DOHH2 (cell line): ENCODE data around the gene NIFK.

Source experiments
- H3F3A ChIP-seq: fragments of 200-600 bp; sonication (generic), shearing (Covaris generic); 2 replicates; pipeline ENCODE4 v1.6.0; 2016; ENCODE audit warnings: antibody characterized with exemption, mild to moderate bottlenecking; ENCODE audit not compliant: control insufficient read depth, insufficient read depth
- H3K27ac ChIP-seq: fragments of 200-600 bp; sonication (generic); 2 replicates; pipeline ENCODE4 v1.5.1; 2014; ENCODE audit warnings: low read depth, mild to moderate bottlenecking, low read length, moderate library complexity
- H3K27me3 ChIP-seq: fragments of 200-600 bp; sonication (generic); 2 replicates; pipeline ENCODE4 v1.6.1; 2014; ENCODE audit warnings: mild to moderate bottlenecking, low read length, mixed read lengths; ENCODE audit not compliant: control insufficient read depth
- H3K36me3 ChIP-seq: fragments of 200-600 bp; sonication (generic); 2 replicates; pipeline ENCODE4 v1.6.1; 2014; ENCODE audit warnings: mild to moderate bottlenecking, low read length, moderate library complexity, mixed read lengths; ENCODE audit not compliant: control insufficient read depth
- H3K4me1 ChIP-seq: fragments of 200-600 bp; sonication (generic); 2 replicates; pipeline ENCODE4 v1.6.1; 2014; ENCODE audit warnings: mild to moderate bottlenecking, low read length, mixed read lengths; ENCODE audit not compliant: control insufficient read depth
- H3K4me2 ChIP-seq: fragments of 200-600 bp; sonication (generic); 2 replicates; pipeline ENCODE4 v1.6.0; 2014; ENCODE audit warnings: mild to moderate bottlenecking, low read length, moderate library complexity
- H3K4me3 ChIP-seq: fragments of 200-600 bp; sonication (generic); 2 replicates; pipeline ENCODE4 v1.5.1; 2014; ENCODE audit warnings: mild to moderate bottlenecking, low read length, mixed read lengths
- H3K79me2 ChIP-seq: fragments of 200-600 bp; sonication (generic); 2 replicates; pipeline ENCODE4 v1.6.1; 2014; ENCODE audit warnings: mild to moderate bottlenecking, low read length, mixed read lengths; ENCODE audit not compliant: control insufficient read depth
- H3K9me2 ChIP-seq: fragments of 200-600 bp; sonication (generic); replicated peaks from 2 replicates; pipeline ENCODE4 v1.6.1; 2014; ENCODE audit warnings: mild to moderate bottlenecking, low read length, mixed read lengths; ENCODE audit not compliant: control insufficient read depth
- H3K9me3 ChIP-seq: fragments of 200-600 bp; sonication (generic); 2 replicates; pipeline ENCODE4 v1.6.1; 2014; ENCODE audit warnings: antibody characterized with exemption, low read length, mixed read lengths; ENCODE audit not compliant: control insufficient read depth, insufficient read depth
- H4K20me1 ChIP-seq: fragments of 200-600 bp; sonication (generic); 2 replicates; pipeline ENCODE4 v1.6.0; 2014; ENCODE audit warnings: low read depth, mild to moderate bottlenecking, antibody characterized with exemption, low read length, moderate library complexity; ENCODE audit not compliant: control insufficient read depth, insufficient read depth
- EZH2phosphoT487 ChIP-seq: fragments of 200-600 bp; sonication (generic); IDR thresholded peaks from 2 replicates; pipeline ENCODE4 v1.6.1; 2017; ENCODE audit warnings: borderline replicate concordance, mild to moderate bottlenecking, antibody characterized with exemption, low read length, moderate library complexity, mixed read lengths
- TF ChIP-seq, protein P1 (sequence below): fragments of 200-600 bp; sonication (generic); IDR thresholded peaks from one replicate; pipeline ENCODE4 v1.5.1; 2014; ENCODE audit warnings: antibody characterized with exemption, mild to moderate bottlenecking, low read depth, low read length; ENCODE audit not compliant: poor library complexity, severe bottlenecking

Gene NIFK

DNA sequence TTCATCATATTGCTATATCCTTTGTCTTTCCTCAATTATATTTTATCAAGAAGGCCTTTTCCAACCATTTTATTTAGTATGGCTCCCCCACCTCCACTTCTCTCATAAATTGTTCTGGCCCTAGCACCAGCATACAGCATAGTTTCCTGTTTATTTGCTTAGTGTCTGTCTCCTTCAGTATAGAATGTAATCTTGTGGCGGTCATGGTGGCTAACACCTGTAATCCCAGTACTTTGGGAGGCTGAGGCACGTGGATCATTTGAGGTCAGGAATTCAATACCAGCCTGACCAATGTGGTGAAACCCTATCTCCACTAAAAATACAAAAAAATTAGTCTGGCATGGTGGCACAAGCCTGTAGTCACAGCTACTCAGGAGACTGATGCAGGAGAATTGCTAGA, 47.9 kb downstream of the NIFK start:
- Histone ChIP-seq H3F3A (no peaks in the 10 kb centered on the region), H3K36me3 (no peaks in the 10 kb centered on the region), H3K27me3 (no peaks in the 10 kb centered on the region), H3K27ac (no peak overlapping the region), H3K4me2 (no peak overlapping the region), H3K4me3 (no peak overlapping the region), H4K20me1 (no peaks in the 10 kb centered on the region), H3K9me2 (no peaks in the 10 kb centered on the region), H3K4me1 (no peaks in the 10 kb centered on the region), H3K9me3 (peaks cover 1% of the 10 kb centered on the region), H3K79me2 (no peaks in the 10 kb centered on the region)
- no peak for TF ChIP-seq EZH2phosphoT487
- TF ChIP-seq, protein P1, sequence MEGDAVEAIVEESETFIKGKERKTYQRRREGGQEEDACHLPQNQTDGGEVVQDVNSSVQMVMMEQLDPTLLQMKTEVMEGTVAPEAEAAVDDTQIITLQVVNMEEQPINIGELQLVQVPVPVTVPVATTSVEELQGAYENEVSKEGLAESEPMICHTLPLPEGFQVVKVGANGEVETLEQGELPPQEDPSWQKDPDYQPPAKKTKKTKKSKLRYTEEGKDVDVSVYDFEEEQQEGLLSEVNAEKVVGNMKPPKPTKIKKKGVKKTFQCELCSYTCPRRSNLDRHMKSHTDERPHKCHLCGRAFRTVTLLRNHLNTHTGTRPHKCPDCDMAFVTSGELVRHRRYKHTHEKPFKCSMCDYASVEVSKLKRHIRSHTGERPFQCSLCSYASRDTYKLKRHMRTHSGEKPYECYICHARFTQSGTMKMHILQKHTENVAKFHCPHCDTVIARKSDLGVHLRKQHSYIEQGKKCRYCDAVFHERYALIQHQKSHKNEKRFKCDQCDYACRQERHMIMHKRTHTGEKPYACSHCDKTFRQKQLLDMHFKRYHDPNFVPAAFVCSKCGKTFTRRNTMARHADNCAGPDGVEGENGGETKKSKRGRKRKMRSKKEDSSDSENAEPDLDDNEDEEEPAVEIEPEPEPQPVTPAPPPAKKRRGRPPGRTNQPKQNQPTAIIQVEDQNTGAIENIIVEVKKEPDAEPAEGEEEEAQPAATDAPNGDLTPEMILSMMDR = no peak

DNA sequence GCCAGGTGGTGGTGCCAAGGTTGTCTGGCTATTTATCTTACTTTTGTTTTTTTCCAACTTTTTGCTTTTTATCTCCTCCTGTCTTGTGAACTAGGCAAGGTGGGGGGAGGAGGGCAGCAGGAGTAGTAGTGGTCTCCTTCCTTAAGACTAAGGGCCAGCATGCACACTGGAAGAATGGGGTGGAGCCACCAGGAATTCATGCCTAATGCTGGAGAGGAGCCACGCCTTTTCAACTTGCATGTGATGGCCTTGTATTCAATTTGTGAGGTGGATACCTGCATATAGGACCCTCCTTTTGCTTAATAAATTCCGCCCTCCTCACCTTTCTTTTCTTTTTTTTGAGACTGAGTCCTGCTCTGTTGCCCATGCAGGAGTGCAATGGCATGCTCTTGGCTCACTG, 49.8 kb downstream of the NIFK start:
- no peaks in the 10 kb centered on the region for H3F3A ChIP-seq
- H3K4me3 ChIP-seq = no peak overlapping the region
- no peaks in the 10 kb centered on the region for H3K27me3 ChIP-seq
- H3K9me3 ChIP-seq = peaks cover 18% of the 10 kb centered on the region
- no peaks in the 10 kb centered on the region for H3K79me2 ChIP-seq
- no peak overlapping the region for H3K27ac ChIP-seq
- H3K9me2 ChIP-seq = no peaks in the 10 kb centered on the region
- H4K20me1 ChIP-seq = no peaks in the 10 kb centered on the region
- H3K36me3 ChIP-seq = no peaks in the 10 kb centered on the region
- no peaks in the 10 kb centered on the region for H3K4me1 ChIP-seq
- TF ChIP-seq, protein P1 = no peak
- TF ChIP-seq EZH2phosphoT487 = no peak
- no peak overlapping the region for H3K4me2 ChIP-seq

DNA sequence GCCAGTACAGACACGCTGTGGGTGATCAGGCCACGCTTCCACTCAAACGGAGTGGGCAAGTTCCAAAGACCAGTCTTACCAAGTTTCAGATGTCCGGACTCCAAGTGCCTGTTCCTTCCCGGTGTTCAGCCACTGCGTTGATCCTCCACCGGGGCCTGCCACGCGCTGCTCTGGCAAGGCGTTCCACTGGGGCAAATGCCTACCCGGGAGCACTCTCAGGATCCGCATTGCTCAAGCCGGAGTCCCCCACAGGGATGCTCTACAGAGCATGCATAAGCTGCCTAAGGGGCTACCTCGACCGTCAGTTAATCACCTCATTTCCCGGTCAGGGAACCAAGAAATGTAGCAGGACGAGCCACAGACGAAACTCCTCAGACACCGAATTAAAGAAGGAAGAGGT, 50.5 kb downstream of the NIFK start:
- no peak overlapping the region for H3K4me2 ChIP-seq
- H4K20me1 ChIP-seq = no peaks in the 10 kb centered on the region
- H3K9me3 ChIP-seq = peaks cover 18% of the 10 kb centered on the region
- no peak overlapping the region for H3K4me3 ChIP-seq
- H3F3A ChIP-seq = no peaks in the 10 kb centered on the region
- H3K36me3 ChIP-seq = no peaks in the 10 kb centered on the region
- TF ChIP-seq EZH2phosphoT487 = no peak
- TF ChIP-seq, protein P1 = no peak
- H3K9me2 ChIP-seq = no peaks in the 10 kb centered on the region
- H3K4me1 ChIP-seq = no peaks in the 10 kb centered on the region
- H3K27ac ChIP-seq = no peak overlapping the region
- no peaks in the 10 kb centered on the region for H3K27me3 ChIP-seq
- no peaks in the 10 kb centered on the region for H3K79me2 ChIP-seq
